ENCODE results near the gene GCSH. TPM values are rescaled to one million over a fixed set of nuclear protein-coding genes. Genes with fewer than 3 reads are reported as not detected.

Gene GCSH
- total RNA-seq, 1 donor from 2014 or later: 17.6 TPM

DNA sequence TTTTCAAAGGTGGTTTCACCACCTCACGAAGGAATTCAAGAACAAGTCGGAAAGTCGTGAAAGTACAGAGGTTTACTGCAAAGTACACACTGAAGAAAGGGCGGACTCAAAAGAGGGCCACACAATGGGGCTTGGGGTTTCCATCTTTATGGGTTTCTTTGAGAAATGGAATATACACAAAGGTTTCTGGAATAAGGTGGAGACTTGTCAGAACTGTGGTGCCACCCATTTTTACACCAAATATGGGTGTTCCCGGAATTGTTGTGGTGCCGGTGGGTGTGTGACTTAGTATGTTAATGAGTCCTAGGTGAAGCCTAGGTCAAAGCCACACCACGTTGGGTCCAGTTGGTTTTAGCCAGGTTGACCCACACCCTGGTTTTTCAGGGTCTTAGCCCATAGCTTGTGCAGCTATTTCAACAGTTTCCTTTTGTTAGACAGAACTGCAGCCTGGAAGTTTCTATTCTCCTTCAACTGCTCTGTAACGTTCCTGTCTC, 567 bp upstream of the GCSH start:
- no peak for FAIRE-seq
- no peaks in the 10 kb centered on the region for H3K36me3 ChIP-seq (ENCODE audit: control insufficient read depth, insufficient read depth, low read length)
- no peaks in the 10 kb centered on the region for H3K27me3 ChIP-seq (ENCODE audit: control insufficient read depth, insufficient read depth, low read length)
- TF ChIP-seq, protein P1, sequence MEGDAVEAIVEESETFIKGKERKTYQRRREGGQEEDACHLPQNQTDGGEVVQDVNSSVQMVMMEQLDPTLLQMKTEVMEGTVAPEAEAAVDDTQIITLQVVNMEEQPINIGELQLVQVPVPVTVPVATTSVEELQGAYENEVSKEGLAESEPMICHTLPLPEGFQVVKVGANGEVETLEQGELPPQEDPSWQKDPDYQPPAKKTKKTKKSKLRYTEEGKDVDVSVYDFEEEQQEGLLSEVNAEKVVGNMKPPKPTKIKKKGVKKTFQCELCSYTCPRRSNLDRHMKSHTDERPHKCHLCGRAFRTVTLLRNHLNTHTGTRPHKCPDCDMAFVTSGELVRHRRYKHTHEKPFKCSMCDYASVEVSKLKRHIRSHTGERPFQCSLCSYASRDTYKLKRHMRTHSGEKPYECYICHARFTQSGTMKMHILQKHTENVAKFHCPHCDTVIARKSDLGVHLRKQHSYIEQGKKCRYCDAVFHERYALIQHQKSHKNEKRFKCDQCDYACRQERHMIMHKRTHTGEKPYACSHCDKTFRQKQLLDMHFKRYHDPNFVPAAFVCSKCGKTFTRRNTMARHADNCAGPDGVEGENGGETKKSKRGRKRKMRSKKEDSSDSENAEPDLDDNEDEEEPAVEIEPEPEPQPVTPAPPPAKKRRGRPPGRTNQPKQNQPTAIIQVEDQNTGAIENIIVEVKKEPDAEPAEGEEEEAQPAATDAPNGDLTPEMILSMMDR (IDR thresholded peaks at IDR 0.05; ENCODE audit: insufficient read depth, low read length, severe bottlenecking): no peak
- peak overlapping the region; percentile 84 for H3K4me3 ChIP-seq (ENCODE audit: low read depth, low read length)
- DNase-seq (ENCODE audit: low read depth): no peak

DNA sequence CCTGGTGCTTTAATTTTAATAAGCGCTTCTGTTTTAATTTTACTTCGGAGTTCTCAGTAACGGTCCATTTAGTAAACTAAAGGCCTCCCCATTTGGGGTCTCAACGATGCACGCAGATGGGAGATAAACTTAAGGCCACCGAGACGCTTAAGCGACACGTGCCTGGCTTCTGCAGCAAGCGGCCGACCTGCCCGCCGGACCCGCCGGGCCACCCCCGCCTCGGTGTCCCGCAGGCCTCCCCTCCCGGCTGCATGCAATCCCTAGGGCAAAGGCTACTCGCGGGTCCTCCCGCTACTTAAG, 592 bp downstream of the GCSH start:
- FAIRE-seq (no peak), DNase-seq (ENCODE audit: low read depth) (no peak)
- H3K27me3 ChIP-seq (ENCODE audit: control insufficient read depth, insufficient read depth, low read length): no peaks in the 10 kb centered on the region
- H3K36me3 ChIP-seq (ENCODE audit: control insufficient read depth, insufficient read depth, low read length): no peaks in the 10 kb centered on the region
- TF ChIP-seq, protein P1 (IDR thresholded peaks at IDR 0.05; ENCODE audit: insufficient read depth, low read length, severe bottlenecking): no peak
- H3K4me3 ChIP-seq (ENCODE audit: low read depth, low read length): peak overlapping the region; percentile 84

DNA sequence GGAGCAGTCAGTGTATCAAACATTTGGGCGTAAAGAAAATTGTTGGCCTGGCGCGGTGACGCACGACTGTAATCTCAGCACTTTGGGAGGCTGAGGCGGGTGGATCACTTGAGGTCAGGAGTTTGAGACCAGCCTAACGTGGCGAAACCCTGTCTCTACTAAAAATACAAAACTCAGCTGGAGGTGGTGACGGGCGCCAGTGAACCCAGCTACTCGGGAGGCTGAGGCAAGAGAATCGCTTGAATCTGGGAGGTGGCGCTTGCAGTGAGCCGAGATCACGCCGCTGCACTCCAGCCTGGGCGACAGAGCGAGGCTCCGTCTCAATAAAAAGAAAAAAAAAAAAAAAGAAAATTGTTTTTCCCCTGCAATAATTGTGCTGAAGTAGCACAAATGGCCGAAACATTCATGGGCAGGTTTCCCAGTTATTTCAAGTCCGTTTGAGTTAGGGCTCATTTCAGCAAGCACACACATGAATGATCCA, 1.4 kb downstream of the GCSH start:
- FAIRE-seq: no peak
- no peak for DNase-seq (ENCODE audit: low read depth)
- H3K4me3 ChIP-seq (ENCODE audit: low read depth, low read length): no peak overlapping the region
- TF ChIP-seq, protein P1 (IDR thresholded peaks at IDR 0.05; ENCODE audit: insufficient read depth, low read length, severe bottlenecking): no peak
- no peaks in the 10 kb centered on the region for H3K36me3 ChIP-seq (ENCODE audit: control insufficient read depth, insufficient read depth, low read length)
- H3K27me3 ChIP-seq (ENCODE audit: control insufficient read depth, insufficient read depth, low read length): no peaks in the 10 kb centered on the region

DNA sequence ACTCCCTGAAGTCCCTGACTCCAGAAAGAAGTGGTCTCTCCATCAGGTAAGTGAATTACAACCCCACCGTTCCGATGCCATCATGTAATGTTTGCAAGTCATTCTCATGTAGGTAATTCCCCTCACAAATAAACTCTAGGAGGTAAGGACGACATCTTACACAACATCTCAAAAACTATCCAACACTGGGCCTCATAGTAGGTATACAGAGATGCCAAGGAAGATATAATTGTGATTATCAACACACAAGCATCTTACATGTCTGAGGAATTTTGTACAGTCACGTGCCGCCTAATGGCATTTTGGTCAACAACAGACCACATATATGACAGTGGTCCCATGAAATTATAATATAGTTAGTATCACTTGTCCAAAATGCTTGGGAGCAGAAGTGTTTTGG, 7.4 kb downstream of the GCSH start:
- FAIRE-seq: no peak
- H3K36me3 ChIP-seq (ENCODE audit: control insufficient read depth, insufficient read depth, low read length): no peaks in the 10 kb centered on the region
- TF ChIP-seq, protein P1 (IDR thresholded peaks at IDR 0.05; ENCODE audit: insufficient read depth, low read length, severe bottlenecking): no peak
- DNase-seq (ENCODE audit: low read depth): no peak
- H3K4me3 ChIP-seq (ENCODE audit: low read depth, low read length): no peak overlapping the region
- H3K27me3 ChIP-seq (ENCODE audit: control insufficient read depth, insufficient read depth, low read length): no peaks in the 10 kb centered on the region

DNA sequence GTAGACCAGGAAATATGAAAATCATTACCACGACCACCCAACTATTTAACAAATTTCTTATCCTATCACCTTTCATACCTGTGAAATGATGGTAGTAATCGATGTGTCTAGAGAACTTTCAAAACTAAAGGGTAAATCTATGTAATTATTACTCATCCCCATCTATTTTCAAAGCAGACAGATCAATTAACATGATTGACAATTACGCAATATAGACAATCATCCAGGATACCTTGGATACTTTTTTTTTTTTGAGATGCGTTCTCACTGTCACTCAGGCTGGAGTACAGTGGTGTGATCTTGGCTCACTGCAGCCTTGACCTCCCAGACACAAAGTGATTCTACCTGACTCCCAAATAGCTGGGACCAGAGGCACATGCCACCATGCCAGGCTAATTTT, 15.2 kb downstream of the GCSH start:
- Histone ChIP-seq H3K27me3 (ENCODE audit: control insufficient read depth, insufficient read depth, low read length) (no peaks in the 10 kb centered on the region), H3K36me3 (ENCODE audit: control insufficient read depth, insufficient read depth, low read length) (no peaks in the 10 kb centered on the region), H3K4me3 (ENCODE audit: low read depth, low read length) (no peak overlapping the region)
- FAIRE-seq (no peak), DNase-seq (ENCODE audit: low read depth) (no peak)
- TF ChIP-seq, protein P1 (IDR thresholded peaks at IDR 0.05; ENCODE audit: insufficient read depth, low read length, severe bottlenecking): no peak

DNA sequence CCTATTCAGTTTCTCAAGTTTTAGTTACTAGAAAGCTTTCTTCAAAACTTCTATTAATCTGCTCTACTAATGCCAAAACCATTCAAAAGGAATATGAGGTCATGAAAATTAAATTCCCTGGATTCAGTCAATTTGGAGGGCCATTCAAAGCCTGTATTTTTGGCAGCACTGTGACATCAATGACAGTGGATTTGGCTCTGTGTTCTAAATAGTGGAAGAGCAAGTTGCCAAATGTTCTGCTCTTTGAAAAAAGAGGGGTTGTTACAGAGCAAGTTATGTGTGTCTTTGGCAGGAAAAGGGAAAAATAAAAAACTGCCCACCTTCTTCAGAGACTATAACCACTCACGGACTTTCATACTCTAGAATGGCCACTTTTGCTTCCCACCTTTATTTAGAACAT, 16.0 kb downstream of the GCSH start:
- DNase-seq (ENCODE audit: low read depth) (no peak), FAIRE-seq (no peak)
- no peak overlapping the region for H3K4me3 ChIP-seq (ENCODE audit: low read depth, low read length)
- no peaks in the 10 kb centered on the region for H3K36me3 ChIP-seq (ENCODE audit: control insufficient read depth, insufficient read depth, low read length)
- TF ChIP-seq, protein P1 (IDR thresholded peaks at IDR 0.05; ENCODE audit: insufficient read depth, low read length, severe bottlenecking): no peak
- H3K27me3 ChIP-seq (ENCODE audit: control insufficient read depth, insufficient read depth, low read length): no peaks in the 10 kb centered on the region

All from bronchial epithelial cell (primary cell).